DND-41 (cell line): ENCODE results near the gene KRR1.

Experiments
- ATAC-seq: fragments of 200-7000 bp; cut with Tn5 transposase; 3 replicates; pipeline ENCODE4 v1.9.1; 2021; ENCODE audit warnings: low read depth; ENCODE audit not compliant: insufficient read depth
- DNase-seq: peaks from one replicate; pipeline ENCODE4 v3.0.0-alpha.2; 2020
- H2AFZ ChIP-seq: 2 replicates; pipeline ENCODE4 v1.6.0; 2012; ENCODE audit warnings: low read depth, low read length
- H3K27ac ChIP-seq: 2 replicates; pipeline ENCODE4 v1.5.1; 2012; ENCODE audit warnings: low read length, inconsistent platforms
- H3K27me3 ChIP-seq: fragments of 200-600 bp; sonication (generic); 2 replicates; pipeline ENCODE4 v1.6.0; 2012; ENCODE audit warnings: low read length, mild to moderate bottlenecking, inconsistent platforms; ENCODE audit not compliant: insufficient read depth, poor library complexity
- H3K36me3 ChIP-seq: 2 replicates; pipeline ENCODE4 v1.5.1; 2012; ENCODE audit warnings: low read length, inconsistent platforms; ENCODE audit not compliant: insufficient read depth
- H3K4me1 ChIP-seq: 2 replicates; pipeline ENCODE4 v1.5.1; 2012; ENCODE audit warnings: mild to moderate bottlenecking, low read length; ENCODE audit not compliant: insufficient read depth
- H3K4me2 ChIP-seq: 2 replicates; pipeline ENCODE4 v1.6.0; 2012; ENCODE audit warnings: mild to moderate bottlenecking, moderate library complexity, low read length, inconsistent platforms; ENCODE audit not compliant: insufficient read depth
- H3K4me3 ChIP-seq, 2 experiments: fragments of 200-600 bp in 1 of 2; shearing (Covaris generic) in 1 of 2; 2 replicates each; pipeline ENCODE4 v1.5.1; 2012 to 2016; ENCODE audit warnings: inconsistent platforms in 2 of 2, low read length in 2 of 2, mild to moderate bottlenecking in 2 of 2, low read depth in 1 of 2, moderate library complexity in 1 of 2
- H3K79me2 ChIP-seq: 2 replicates; pipeline ENCODE4 v1.6.0; 2012; ENCODE audit warnings: low read length, inconsistent platforms; ENCODE audit not compliant: insufficient read depth
- H3K9ac ChIP-seq: 2 replicates; pipeline ENCODE4 v1.6.0; 2012; ENCODE audit warnings: low read depth, mild to moderate bottlenecking, inconsistent platforms, low read length, moderate library complexity
- H3K9me3 ChIP-seq: 2 replicates; pipeline ENCODE4 v1.5.1; 2012; ENCODE audit warnings: low read length, moderate library complexity, mild to moderate bottlenecking, inconsistent platforms; ENCODE audit not compliant: insufficient read depth, severe bottlenecking
- H4K20me1 ChIP-seq: 2 replicates; pipeline ENCODE4 v1.6.0; 2012; ENCODE audit warnings: low read length; ENCODE audit not compliant: insufficient read depth
- CTCF ChIP-seq: IDR thresholded peaks from 2 replicates; pipeline ENCODE4 v1.5.1; 2012; ENCODE audit warnings: borderline replicate concordance, low read length, moderate library complexity, mild to moderate bottlenecking; ENCODE audit not compliant: poor library complexity, severe bottlenecking; ENCODE audit errors: extremely low read depth
- EZH2 ChIP-seq: IDR thresholded peaks from 3 replicates; pipeline ENCODE4 v1.6.1; 2012; ENCODE audit warnings: borderline replicate concordance, low read depth, mild to moderate bottlenecking, moderate library complexity, low read length, inconsistent platforms; ENCODE audit not compliant: severe bottlenecking

Gene KRR1

GRCh38 chr12:75509621-75510020 lies 1.8 kb downstream of the KRR1 start:
- no peaks in the 10 kb centered on the region for H3K27me3 ChIP-seq
- H3K4me1 ChIP-seq, result peaks cover 40% of the 10 kb centered on the region
- TF ChIP-seq EZH2 (no peak), CTCF (no peak)
- H3K4me2 ChIP-seq, result peak overlapping the region; percentile 83
- no peak overlapping the region for H2AFZ ChIP-seq
- no peaks in the 10 kb centered on the region for H4K20me1 ChIP-seq
- peak overlapping the region; percentile 71 for H3K9ac ChIP-seq
- H3K4me3 ChIP-seq, result peak overlapping the region; percentile 69 to 74; a peak in 3 of 4 replicates
- ATAC-seq, result no peak
- no peaks in the 10 kb centered on the region for H3K9me3 ChIP-seq
- H3K27ac ChIP-seq, result peak overlapping the region; percentile 84; the same call in 1 of the 2 replicates
- peaks cover 40% of the 10 kb centered on the region for H3K36me3 ChIP-seq
- no peak for DNase-seq
- peaks cover 61% of the 10 kb centered on the region for H3K79me2 ChIP-seq

DNA sequence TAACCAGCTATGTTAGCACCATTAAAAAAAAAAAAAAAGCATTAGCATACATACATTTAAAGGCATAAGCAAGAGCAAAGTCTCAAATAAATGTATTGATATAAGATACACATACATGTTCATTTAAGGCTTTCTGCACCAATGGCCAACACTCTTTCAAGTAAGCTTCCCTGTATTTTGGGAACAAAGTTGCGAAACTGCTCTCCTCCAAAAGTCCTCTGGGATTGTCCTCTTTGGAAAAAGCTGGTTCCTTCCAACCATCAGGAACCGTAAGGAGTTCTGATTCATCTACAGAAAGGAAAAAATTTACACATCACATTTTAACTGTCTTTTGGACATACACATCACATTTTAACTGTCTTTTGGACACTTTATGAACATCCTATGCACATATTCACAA lies 3.2 kb downstream of the KRR1 start:
- no peak overlapping the region for H3K27ac ChIP-seq
- peaks cover 53% of the 10 kb centered on the region for H3K36me3 ChIP-seq
- no peaks in the 10 kb centered on the region for H4K20me1 ChIP-seq
- no peak overlapping the region for H3K9ac ChIP-seq
- ATAC-seq, result no peak
- H3K4me1 ChIP-seq, result peaks cover 40% of the 10 kb centered on the region
- peaks cover 67% of the 10 kb centered on the region for H3K79me2 ChIP-seq
- H2AFZ ChIP-seq, result no peak overlapping the region
- H3K9me3 ChIP-seq, result no peaks in the 10 kb centered on the region
- H3K4me3 ChIP-seq, result no peak overlapping the region
- peak overlapping the region; percentile 83; the same call in 1 of the 2 replicates for H3K4me2 ChIP-seq
- no peaks in the 10 kb centered on the region for H3K27me3 ChIP-seq
- TF ChIP-seq CTCF (no peak), EZH2 (no peak)
- DNase-seq, result no peak

DNA sequence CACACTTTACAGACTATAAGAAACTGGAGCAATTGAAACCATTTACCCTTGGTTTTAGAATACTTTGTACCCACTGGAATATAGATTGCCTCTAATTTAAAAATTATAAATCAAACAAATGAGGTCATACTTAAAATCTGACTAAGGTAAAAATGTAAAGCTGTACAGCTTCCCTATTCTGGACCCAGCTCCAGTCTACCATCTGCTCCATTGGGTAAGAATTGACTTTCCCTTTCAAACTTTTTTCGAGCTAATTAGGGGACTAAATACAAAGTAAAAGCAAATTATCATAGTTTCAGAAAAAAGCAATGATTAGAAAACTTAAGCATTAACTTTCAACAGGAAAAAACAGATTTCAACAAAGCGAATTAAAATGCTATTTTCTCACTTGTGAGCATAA lies 4.3 kb downstream of the KRR1 start:
- Histone ChIP-seq H3K36me3 (peaks cover 64% of the 10 kb centered on the region), H3K27ac (no peak overlapping the region), H3K9me3 (no peaks in the 10 kb centered on the region), H3K4me3 (no peak overlapping the region), H3K4me2 (no peak overlapping the region), H2AFZ (no peak overlapping the region), H3K27me3 (no peaks in the 10 kb centered on the region), H4K20me1 (no peaks in the 10 kb centered on the region), H3K9ac (no peak overlapping the region), H3K79me2 (peaks cover 72% of the 10 kb centered on the region), H3K4me1 (peaks cover 38% of the 10 kb centered on the region)
- DNase-seq (no peak), ATAC-seq (no peak)
- TF ChIP-seq CTCF (no peak), EZH2 (no peak)
